ENCODE data around the gene CSH1. TPM values are rescaled to one million over a fixed set of nuclear protein-coding genes. Genes with fewer than 3 reads are reported as not detected.

CSH1 gene
- total RNA-seq, 4 donors from 2014 or later: not detected

DNA sequence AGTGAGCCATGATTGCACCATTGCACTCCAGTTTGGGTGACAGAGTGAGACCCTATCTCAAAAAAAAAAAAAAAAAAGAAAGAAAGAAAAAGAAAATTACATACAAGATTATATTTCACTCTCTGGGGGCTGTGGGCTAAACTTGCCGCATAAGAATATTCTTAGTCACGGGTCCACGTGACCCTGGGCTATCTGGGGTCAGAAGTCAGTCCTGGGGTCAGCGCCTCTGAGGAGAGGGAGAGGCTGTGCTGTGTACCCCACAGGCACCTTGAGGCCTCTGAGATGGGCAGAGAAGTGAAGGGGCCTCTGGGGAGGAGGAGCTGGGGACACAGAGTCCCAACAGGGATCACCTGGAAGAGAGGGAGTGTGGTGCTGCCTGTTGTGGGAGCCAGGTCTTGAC lies 41.5 kb upstream of the CSH1 start:
- DNase-seq: no peak
- TF ChIP-seq, protein P1, sequence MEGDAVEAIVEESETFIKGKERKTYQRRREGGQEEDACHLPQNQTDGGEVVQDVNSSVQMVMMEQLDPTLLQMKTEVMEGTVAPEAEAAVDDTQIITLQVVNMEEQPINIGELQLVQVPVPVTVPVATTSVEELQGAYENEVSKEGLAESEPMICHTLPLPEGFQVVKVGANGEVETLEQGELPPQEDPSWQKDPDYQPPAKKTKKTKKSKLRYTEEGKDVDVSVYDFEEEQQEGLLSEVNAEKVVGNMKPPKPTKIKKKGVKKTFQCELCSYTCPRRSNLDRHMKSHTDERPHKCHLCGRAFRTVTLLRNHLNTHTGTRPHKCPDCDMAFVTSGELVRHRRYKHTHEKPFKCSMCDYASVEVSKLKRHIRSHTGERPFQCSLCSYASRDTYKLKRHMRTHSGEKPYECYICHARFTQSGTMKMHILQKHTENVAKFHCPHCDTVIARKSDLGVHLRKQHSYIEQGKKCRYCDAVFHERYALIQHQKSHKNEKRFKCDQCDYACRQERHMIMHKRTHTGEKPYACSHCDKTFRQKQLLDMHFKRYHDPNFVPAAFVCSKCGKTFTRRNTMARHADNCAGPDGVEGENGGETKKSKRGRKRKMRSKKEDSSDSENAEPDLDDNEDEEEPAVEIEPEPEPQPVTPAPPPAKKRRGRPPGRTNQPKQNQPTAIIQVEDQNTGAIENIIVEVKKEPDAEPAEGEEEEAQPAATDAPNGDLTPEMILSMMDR (IDR thresholded peaks at IDR 0.05): no peak
- no peak for TF ChIP-seq POLR2A (IDR thresholded peaks at IDR 0.05)
- 87% methylated on average over 4 of the region's 4 CpGs for WGBS, 2 donors
- H3K36me3 ChIP-seq: no peaks in the 10 kb centered on the region
- H3K4me3 ChIP-seq: no peak overlapping the region
- no peak overlapping the region for H3K27ac ChIP-seq
- intact Hi-C loops (cut with DNase I): no loop called here
- H3K4me1 ChIP-seq: no peaks in the 10 kb centered on the region
- H3K27me3 ChIP-seq: peaks cover 0 to 5% (median 0%) of the 10 kb centered on the region in 4 donors
- H3K9me3 ChIP-seq: no peaks in the 10 kb centered on the region

DNA sequence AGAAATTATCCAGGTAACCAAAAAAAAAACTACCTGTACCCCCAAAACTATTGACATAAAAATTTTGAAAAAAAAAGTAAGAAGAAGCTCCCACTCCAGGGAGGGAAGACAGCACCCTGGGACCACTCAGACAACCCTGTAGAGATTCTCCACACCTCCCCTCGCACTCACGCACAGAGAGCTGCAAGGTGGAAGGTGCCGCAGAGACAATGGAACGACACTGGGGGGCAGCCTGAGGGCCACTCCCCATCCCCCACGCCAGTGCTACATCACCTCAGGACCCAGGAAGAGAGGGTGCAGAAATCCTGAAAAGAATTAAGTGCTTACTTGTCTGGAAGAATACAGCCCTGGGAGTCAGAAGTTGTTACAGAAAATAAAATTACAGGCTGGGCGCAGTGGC lies 40.9 kb upstream of the CSH1 start:
- DNase-seq: no peak
- H3K9me3 ChIP-seq: no peaks in the 10 kb centered on the region
- H3K4me3 ChIP-seq: no peak overlapping the region
- H3K36me3 ChIP-seq: no peaks in the 10 kb centered on the region
- peaks cover 0 to 5% (median 0%) of the 10 kb centered on the region in 4 donors for H3K27me3 ChIP-seq
- H3K27ac ChIP-seq: no peak overlapping the region
- peaks cover 0 to under 1% (median 0%) of the 10 kb centered on the region in 3 donors for H3K4me1 ChIP-seq
- TF ChIP-seq, protein P1 (IDR thresholded peaks at IDR 0.05): no peak
- no peak for TF ChIP-seq POLR2A (IDR thresholded peaks at IDR 0.05)
- WGBS, 2 donors: 75 to 83% methylated on average over 6 of the region's 6 CpGs
- intact Hi-C loops (cut with DNase I): no loop called here

DNA sequence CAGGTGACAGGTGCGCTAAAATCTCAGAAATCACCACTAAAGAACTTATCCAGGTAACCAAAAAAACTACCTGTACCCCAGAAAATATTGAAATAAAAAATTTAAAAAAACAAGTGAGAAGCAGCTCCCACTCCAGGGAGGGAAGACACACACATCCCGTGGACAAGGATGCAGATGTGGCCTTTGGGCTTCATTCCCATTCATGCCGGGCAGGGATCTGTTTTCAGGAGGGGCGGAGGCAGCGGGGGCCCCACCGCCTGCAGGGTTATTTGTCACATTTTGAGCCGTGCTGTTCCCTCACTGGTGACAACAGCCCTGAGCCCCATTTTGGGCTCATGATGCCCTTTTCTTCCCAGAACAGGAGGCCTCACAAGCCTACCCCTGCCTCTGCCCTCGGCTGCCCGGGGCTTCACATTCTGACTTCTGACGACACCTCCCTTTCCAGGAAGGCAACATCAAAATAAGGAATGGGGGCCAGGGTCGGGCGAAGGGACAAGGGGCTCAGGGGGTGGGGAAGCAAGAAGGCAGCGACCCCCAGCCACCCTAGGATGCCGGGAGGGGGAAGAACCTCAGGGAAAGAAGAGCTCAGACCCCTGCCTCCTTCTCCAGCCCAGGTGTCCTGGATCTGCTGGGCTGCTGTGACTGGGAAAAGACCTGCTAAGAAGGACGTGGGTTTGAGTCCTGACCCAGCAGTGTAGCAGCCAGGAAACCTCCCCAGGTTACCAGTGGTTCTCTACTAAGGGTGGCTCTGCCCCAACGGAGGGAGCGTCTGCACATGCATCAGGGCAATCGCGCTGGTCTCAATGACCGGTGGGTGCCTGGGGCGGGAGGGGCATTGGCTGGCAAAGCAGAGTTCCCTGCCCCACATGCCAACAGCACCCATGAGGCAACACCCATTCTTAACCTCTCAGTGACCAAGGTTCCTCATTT lies 38.1 kb upstream of the CSH1 start:
- H3K9me3 ChIP-seq: no peaks in the 10 kb centered on the region
- WGBS, 2 donors: 61 to 71% methylated on average over 9 to 13 of the region's 21 CpGs
- TF ChIP-seq, protein P1 (IDR thresholded peaks at IDR 0.05): no peak
- no peak for TF ChIP-seq POLR2A (IDR thresholded peaks at IDR 0.05)
- no peaks in the 10 kb centered on the region for H3K36me3 ChIP-seq
- H3K4me1 ChIP-seq: peaks cover 5 to 29% (median 5%) of the 10 kb centered on the region in 3 donors
- DNase-seq: no peak
- intact Hi-C loops (cut with DNase I): no loop called here
- peaks cover 0 to 5% (median 0%) of the 10 kb centered on the region in 4 donors for H3K27me3 ChIP-seq
- H3K4me3 ChIP-seq: no peak overlapping the region
- no peak overlapping the region for H3K27ac ChIP-seq

DNA sequence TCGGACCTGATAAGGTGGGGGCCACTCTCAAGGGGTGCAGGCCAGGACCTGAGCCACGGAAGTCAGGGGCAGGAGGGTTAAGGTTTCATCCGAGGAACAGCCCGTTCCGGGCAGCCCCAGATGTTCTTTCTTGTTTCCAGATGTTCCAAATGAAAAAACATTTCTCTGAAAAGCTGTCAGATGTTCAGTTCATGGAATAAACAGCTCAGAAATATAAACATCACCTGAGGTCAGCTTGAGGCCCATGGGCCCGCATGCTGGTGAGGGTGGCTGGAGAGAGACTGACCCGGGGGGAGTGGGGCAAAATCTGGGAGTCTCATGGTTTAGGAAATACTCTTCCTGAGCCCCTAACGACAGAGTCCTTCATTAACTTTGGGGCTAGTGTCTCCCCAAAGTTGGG lies 37.2 kb upstream of the CSH1 start:
- WGBS, 2 donors: 69 to 88% methylated on average over 6 to 8 of the region's 8 CpGs
- intact Hi-C loops (cut with DNase I): no loop called here
- no peak for TF ChIP-seq POLR2A (IDR thresholded peaks at IDR 0.05)
- TF ChIP-seq, protein P1 (IDR thresholded peaks at IDR 0.05): no peak
- H3K9me3 ChIP-seq: no peaks in the 10 kb centered on the region
- no peak overlapping the region for H3K4me3 ChIP-seq
- no peak for DNase-seq
- H3K27ac ChIP-seq: no peak overlapping the region
- H3K27me3 ChIP-seq: peaks cover 0 to 5% (median 0%) of the 10 kb centered on the region in 4 donors
- peaks cover 5 to 30% (median 5%) of the 10 kb centered on the region in 3 donors for H3K4me1 ChIP-seq
- no peaks in the 10 kb centered on the region for H3K36me3 ChIP-seq

DNA sequence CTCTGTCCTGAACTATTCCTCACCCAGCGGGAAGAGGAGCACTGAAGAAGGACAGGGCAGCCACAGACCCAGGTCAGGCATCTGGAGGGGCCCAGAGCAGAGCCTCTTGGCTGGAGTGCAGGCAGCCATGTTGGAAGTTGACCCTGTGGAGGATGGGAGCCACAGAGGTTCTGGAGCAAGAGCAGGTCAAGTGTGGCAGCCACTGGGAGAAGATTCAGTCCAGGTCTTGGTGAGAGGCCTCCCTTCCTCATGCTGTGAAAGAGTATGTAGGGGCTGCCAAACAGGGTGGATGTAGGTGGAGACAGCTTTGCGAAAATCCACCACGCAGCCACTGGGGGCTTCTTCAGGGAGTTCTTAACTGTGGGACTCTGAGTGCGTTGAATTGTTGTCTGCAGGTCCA lies 36.3 kb upstream of the CSH1 start:
- TF ChIP-seq, protein P1 (IDR thresholded peaks at IDR 0.05): no peak
- TF ChIP-seq POLR2A (IDR thresholded peaks at IDR 0.05): no peak
- WGBS, 2 donors: 90 to 91% methylated on average over 3 to 4 of the region's 4 CpGs

More for the DNA sequence above, 36.3 kb upstream of the CSH1 start:
- no peaks in the 10 kb centered on the region for H3K36me3 ChIP-seq
- peak overlapping the region in 1 of 4 donors; percentile 74 for H3K27ac ChIP-seq
- H3K9me3 ChIP-seq: no peaks in the 10 kb centered on the region
- peaks cover 0 to 5% (median 0%) of the 10 kb centered on the region in 4 donors for H3K27me3 ChIP-seq
- intact Hi-C loops (cut with DNase I): no loop called here
- H3K4me3 ChIP-seq: peak overlapping the region in 1 of 4 donors; percentile 53
- H3K4me1 ChIP-seq: peaks cover 5 to 30% (median 5%) of the 10 kb centered on the region in 3 donors
- no peak for DNase-seq
